ENCODE results near the gene ALOX15B.
"Not testable (repeated sequence)": the region's sequence is repeated elsewhere in the genome, so short reads cannot be mapped to it uniquely, and the experiment has no call there.

The ALOX15B gene

GRCh38 chr17:8062807-8063483 lies 24.1 kb downstream of the ALOX15B start:
- no peak for DNase-seq (ENCODE audit: low spot score)

- DNase-seq (ENCODE audit: low spot score), result no peak
Observed at GRCh38 chr17:8063761-8064534, 25.1 kb downstream of the ALOX15B start.

- DNase-seq (ENCODE audit: low spot score), result no peak
Observed at GRCh38 chr17:8064561-8065019, 25.7 kb downstream of the ALOX15B start.

GRCh38 chr17:8066841-8067775 lies 28.2 kb downstream of the ALOX15B start:
- no peak for DNase-seq (ENCODE audit: low spot score)

- DNase-seq (ENCODE audit: low spot score), result no peak
Observed at GRCh38 chr17:8067806-8068205, 28.9 kb downstream of the ALOX15B start.

- no peak for DNase-seq (ENCODE audit: low spot score)
Observed at GRCh38 chr17:8068736-8069586, 30.1 kb downstream of the ALOX15B start.

- no peak for DNase-seq (ENCODE audit: low spot score)
Observed at GRCh38 chr17:8069587-8069860, 30.7 kb downstream of the ALOX15B start.

GRCh38 chr17:8071496-8071895 lies 32.6 kb downstream of the ALOX15B start:
- DNase-seq (ENCODE audit: low spot score), result no peak

- DNase-seq (ENCODE audit: low spot score), result no peak
Observed at GRCh38 chr17:8072341-8072728, 33.5 kb downstream of the ALOX15B start.

- peak; percentile 25 for DNase-seq (ENCODE audit: low spot score)
Observed at GRCh38 chr17:8072729-8073461, 34.0 kb downstream of the ALOX15B start.

GRCh38 chr17:8073627-8074484 lies 35.0 kb downstream of the ALOX15B start:
- DNase-seq (ENCODE audit: low spot score), result peak; percentile 85

GRCh38 chr17:8074554-8074953 lies 35.7 kb downstream of the ALOX15B start:
- DNase-seq (ENCODE audit: low spot score), result no peak

GRCh38 chr17:8075081-8075480 lies 36.2 kb downstream of the ALOX15B start:
- DNase-seq (ENCODE audit: low spot score), result no peak

- DNase-seq (ENCODE audit: low spot score), result no peak
Observed at GRCh38 chr17:8075574-8076342, 36.9 kb downstream of the ALOX15B start.

- no peak for DNase-seq (ENCODE audit: low spot score)
Observed at GRCh38 chr17:8076502-8077266, 37.8 kb downstream of the ALOX15B start.

GRCh38 chr17:8077939-8078338 lies 39.1 kb downstream of the ALOX15B start:
- not testable (repeated sequence) for DNase-seq (ENCODE audit: low spot score)

GRCh38 chr17:8079291-8080207 lies 40.7 kb downstream of the ALOX15B start:
- peak; percentile 79 for DNase-seq (ENCODE audit: low spot score)
